ENCODE data around the gene FCHSD1. TPM values are rescaled to one million over a fixed set of nuclear protein-coding genes. Genes with fewer than 3 reads are reported as not detected.

The FCHSD1 gene
- total and polyA plus RNA-seq, 12 donors, result 1.2 to 6.8 (median 2.8) TPM

- no peak for TF ChIP-seq CTCF (IDR thresholded peaks at IDR 0.05)
- no peaks in the 10 kb centered on the region for H3K9me3 ChIP-seq
- 73 to 77% methylated on average over 9 of the region's 9 CpGs for WGBS, 2 donors
- DNase-seq, result no peak
- ATAC-seq, result peak in 1 of 8 donors; percentile 3
- H3K4me3 ChIP-seq, result no peak overlapping the region
- peaks cover 0 to 45% (median 20%) of the 10 kb centered on the region in 9 donors for H3K4me1 ChIP-seq
- H3K27me3 ChIP-seq, result no peaks in the 10 kb centered on the region
- H3K36me3 ChIP-seq, result no peaks in the 10 kb centered on the region
- intact Hi-C loops (cut with DNase I), result loop anchor here in 7 of 10 donors (2.0 to 10.0 kb wide), 5 partner anchors 269 to 453 kb away; no protein-coding TSS in a partner anchor
- no peak overlapping the region for H3K27ac ChIP-seq
These were observed 40.2 kb upstream of the FCHSD1 start for GRCh38 chr5:141691286-141691866.

GRCh38 chr5:141686648-141687416, 35.6 kb upstream of the FCHSD1 start:
- Histone ChIP-seq H3K4me1 (peaks cover 2 to 50% (median 26%) of the 10 kb centered on the region in 9 donors), H3K36me3 (no peaks in the 10 kb centered on the region), H3K27me3 (no peaks in the 10 kb centered on the region), H3K27ac (peak overlapping the region in 3 of 10 donors; percentile 13 to 58 (median 39)), H3K4me3 (no peak overlapping the region), H3K9me3 (no peaks in the 10 kb centered on the region)
- intact Hi-C loops (cut with DNase I), result no loop called here
- WGBS, 2 donors, result 68 to 73% methylated on average over 3 of the region's 3 CpGs
- DNase-seq (no peak), ATAC-seq (no peak)
- no peak for TF ChIP-seq CTCF (IDR thresholded peaks at IDR 0.05)

- Histone ChIP-seq H3K9me3 (no peaks in the 10 kb centered on the region), H3K4me3 (no peak overlapping the region), H3K36me3 (no peaks in the 10 kb centered on the region), H3K27ac (no peak overlapping the region), H3K4me1 (peaks cover 2 to 57% (median 26%) of the 10 kb centered on the region in 9 donors), H3K27me3 (no peaks in the 10 kb centered on the region)
- ATAC-seq (no peak), DNase-seq (no peak)
- 81 to 85% methylated on average over 1 of the region's 1 CpG for WGBS, 2 donors
- TF ChIP-seq CTCF (IDR thresholded peaks at IDR 0.05), result no peak
- intact Hi-C loops (cut with DNase I), result no loop called here
These were observed 34.4 kb upstream of the FCHSD1 start for GRCh38 chr5:141685591-141685990.

- Histone ChIP-seq H3K27me3 (no peaks in the 10 kb centered on the region), H3K9me3 (no peaks in the 10 kb centered on the region), H3K36me3 (peaks cover 0 to 10% (median 0%) of the 10 kb centered on the region in 9 donors), H3K4me1 (peaks cover 2 to 75% (median 35%) of the 10 kb centered on the region in 9 donors), H3K4me3 (peak overlapping the region in 1 of 10 donors; percentile 27), H3K27ac (peak overlapping the region in 9 of 10 donors; percentile 29 to 79 (median 56))
- ATAC-seq (no peak), DNase-seq (no peak)
- TF ChIP-seq CTCF (IDR thresholded peaks at IDR 0.05), result no peak
- intact Hi-C loops (cut with DNase I), result loop anchor here in 1 of 10 donors (5.0 kb wide), 1 partner anchor 199 kb away; no protein-coding TSS in a partner anchor
These were observed 32.5 kb upstream of the FCHSD1 start for GRCh38 chr5:141683596-141684141.

All from heart right ventricle (tissue), 16 donors.